PC-9 (cell line): ENCODE results near the gene SLC6A6. TPM values are rescaled to one million over a fixed set of nuclear protein-coding genes. Genes with fewer than 3 reads are reported as not detected.

Source experiments
- BruUV-seq: library from RNA; stranded (reverse); fragments of 400-500 nt; replicated peaks from 2 replicates; lab custom pipeline; 2021; lab: Mats Ljungman, UMichigan
- CTCF ChIA-PET: fragments of 300-600 bp; sonication (Branson Sonifier 250); formaldehyde crosslinking; loops from one replicate; lab custom pipeline; 2022; ENCODE audit warnings: antibody characterized with exemption; lab: Charles Lee
- POLR2A ChIA-PET: fragments of 300-600 bp; sonication (Branson Sonifier 250); formaldehyde crosslinking; loops from one replicate; lab custom pipeline; 2022; ENCODE audit warnings: antibody characterized with exemption; ENCODE audit not compliant: unreplicated experiment; lab: Charles Lee
- DNase-seq, 2 experiments: peaks; one replicate each; pipeline versions ENCODE4 v3.0.0 to v3.0.0-alpha.2; 2015 to 2022; ENCODE audit warnings: mixed read lengths in 1 of 2
- H2AFZ ChIP-seq: fragments of 200-600 bp; sonication (generic); 2 replicates; pipeline ENCODE4 v1.8.1; 2017; ENCODE audit warnings: antibody characterized with exemption
- H3F3A ChIP-seq: fragments of 200-600 bp; sonication (generic); 2 replicates; pipeline ENCODE4 v1.8.1; 2017; ENCODE audit warnings: antibody characterized with exemption, mild to moderate bottlenecking, low read depth; ENCODE audit not compliant: insufficient read depth
- H3K27ac ChIP-seq: fragments of 200-600 bp; sonication (generic); 2 replicates; pipeline ENCODE4 v1.6.1; 2016; ENCODE audit warnings: mixed run types
- H3K27me3 ChIP-seq: fragments of 200-600 bp; sonication (generic); 2 replicates; pipeline ENCODE4 v1.6.1; 2016; ENCODE audit warnings: low read depth, mixed run types; ENCODE audit not compliant: insufficient read depth
- H3K36me3 ChIP-seq: fragments of 200-600 bp; sonication (generic); 2 replicates; pipeline ENCODE4 v1.6.1; 2016; ENCODE audit warnings: low read depth, mixed run types
- H3K4me1 ChIP-seq: fragments of 200-600 bp; sonication (generic); replicated peaks from 2 replicates; pipeline ENCODE4 v1.6.1; 2016; ENCODE audit warnings: mixed run types; ENCODE audit not compliant: insufficient read depth
- H3K4me2 ChIP-seq: fragments of 200-600 bp; sonication (generic); 2 replicates; pipeline ENCODE4 v1.6.1; 2017; ENCODE audit warnings: mixed run types
- H3K4me3 ChIP-seq: fragments of 200-600 bp; sonication (generic); 2 replicates; pipeline ENCODE4 v1.6.1; 2016; ENCODE audit warnings: mixed run types
- H3K79me2 ChIP-seq: fragments of 200-600 bp; sonication (generic); 2 replicates; pipeline ENCODE4 v1.6.1; 2017; ENCODE audit warnings: low read depth, mixed run types
- H3K9me2 ChIP-seq: fragments of 200-600 bp; sonication (generic); 2 replicates; pipeline ENCODE4 v1.8.1; 2017; ENCODE audit warnings: mild to moderate bottlenecking; ENCODE audit not compliant: insufficient read depth
- H3K9me3 ChIP-seq: fragments of 200-600 bp; sonication (generic); 2 replicates; pipeline ENCODE4 v1.8.1; 2016; ENCODE audit warnings: low read depth; ENCODE audit not compliant: insufficient read depth
- H4K20me1 ChIP-seq: fragments of 200-600 bp; sonication (generic); 2 replicates; pipeline ENCODE4 v1.8.1; 2017; ENCODE audit not compliant: insufficient read depth
- EZH2 ChIP-seq: fragments of 200-600 bp; sonication (generic); IDR thresholded peaks from 2 replicates; pipeline ENCODE4 v1.8.0; 2017; ENCODE audit warnings: antibody characterized with exemption, low read depth
- intact Hi-C: fragments of 100-400 bp; cut with micrococcal nuclease; formaldehyde crosslinking; loops from one replicate; pipeline ENCODE4 v1.10.0; 2022; ENCODE audit not compliant: unreplicated experiment
- total RNA-seq: library from RNA; stranded (reverse); gene quantifications from 2 replicates; pipeline ENCODE4 v1.2.3, GENCODE V29; 2021
- TF ChIP-seq, protein P1 (sequence below): fragments of 200-600 bp; sonication (generic); conservative IDR thresholded peaks from 2 replicates; pipeline ENCODE4 v1.6.1; 2017; ENCODE audit warnings: mixed run types, antibody characterized with exemption, mild to moderate bottlenecking, moderate library complexity

SLC6A6 gene
- total RNA-seq, 1 experiment from 2014 or later = 122 TPM

DNA sequence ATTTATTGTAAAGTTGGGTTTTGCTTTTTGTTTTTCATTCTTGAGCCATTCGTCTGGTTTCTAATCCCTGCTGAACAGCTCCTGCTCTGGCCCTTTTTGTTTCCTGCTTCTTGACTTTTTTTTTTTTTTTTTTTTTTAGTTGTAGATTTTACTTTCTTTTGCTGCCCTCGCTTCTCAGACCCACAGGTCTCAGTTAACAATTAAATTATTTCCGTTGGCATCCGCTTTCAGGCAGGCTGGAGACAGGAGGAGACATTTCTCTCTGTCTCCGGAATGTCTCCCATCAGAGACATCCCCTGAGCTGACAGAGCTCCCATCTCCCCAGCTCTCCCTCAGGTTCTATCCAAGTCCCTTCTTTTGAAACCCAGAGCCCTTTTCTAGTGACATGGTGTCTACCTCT lies 68.6 kb downstream of the SLC6A6 start:
- Histone ChIP-seq H3K36me3 (peaks cover 6% of the 10 kb centered on the region; the same call in 1 of the 2 replicates), H3K79me2 (no peaks in the 10 kb centered on the region), H2AFZ (no peak overlapping the region), H3K27ac (no peak overlapping the region), H3K9me2 (no peaks in the 10 kb centered on the region), H3K4me3 (no peak overlapping the region), H4K20me1 (no peaks in the 10 kb centered on the region; the same call in 1 of the 2 replicates), H3F3A (peaks cover 21% of the 10 kb centered on the region), H3K27me3 (no peaks in the 10 kb centered on the region), H3K9me3 (no peaks in the 10 kb centered on the region), H3K4me1 (peaks cover 14% of the 10 kb centered on the region), H3K4me2 (no peak overlapping the region)
- ChIA-PET CTCF (no interaction called here), POLR2A (interaction anchor here (0.7 kb wide), 1 partner anchor 23 kb away, joined by 13 read pairs; no protein-coding TSS in a partner anchor)
- BruUV-seq = no TSS peak
- DNase-seq = no peak
- no peak for TF ChIP-seq EZH2
- TF ChIP-seq, protein P1, sequence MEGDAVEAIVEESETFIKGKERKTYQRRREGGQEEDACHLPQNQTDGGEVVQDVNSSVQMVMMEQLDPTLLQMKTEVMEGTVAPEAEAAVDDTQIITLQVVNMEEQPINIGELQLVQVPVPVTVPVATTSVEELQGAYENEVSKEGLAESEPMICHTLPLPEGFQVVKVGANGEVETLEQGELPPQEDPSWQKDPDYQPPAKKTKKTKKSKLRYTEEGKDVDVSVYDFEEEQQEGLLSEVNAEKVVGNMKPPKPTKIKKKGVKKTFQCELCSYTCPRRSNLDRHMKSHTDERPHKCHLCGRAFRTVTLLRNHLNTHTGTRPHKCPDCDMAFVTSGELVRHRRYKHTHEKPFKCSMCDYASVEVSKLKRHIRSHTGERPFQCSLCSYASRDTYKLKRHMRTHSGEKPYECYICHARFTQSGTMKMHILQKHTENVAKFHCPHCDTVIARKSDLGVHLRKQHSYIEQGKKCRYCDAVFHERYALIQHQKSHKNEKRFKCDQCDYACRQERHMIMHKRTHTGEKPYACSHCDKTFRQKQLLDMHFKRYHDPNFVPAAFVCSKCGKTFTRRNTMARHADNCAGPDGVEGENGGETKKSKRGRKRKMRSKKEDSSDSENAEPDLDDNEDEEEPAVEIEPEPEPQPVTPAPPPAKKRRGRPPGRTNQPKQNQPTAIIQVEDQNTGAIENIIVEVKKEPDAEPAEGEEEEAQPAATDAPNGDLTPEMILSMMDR = no peak
- intact Hi-C loops = no loop called here

DNA sequence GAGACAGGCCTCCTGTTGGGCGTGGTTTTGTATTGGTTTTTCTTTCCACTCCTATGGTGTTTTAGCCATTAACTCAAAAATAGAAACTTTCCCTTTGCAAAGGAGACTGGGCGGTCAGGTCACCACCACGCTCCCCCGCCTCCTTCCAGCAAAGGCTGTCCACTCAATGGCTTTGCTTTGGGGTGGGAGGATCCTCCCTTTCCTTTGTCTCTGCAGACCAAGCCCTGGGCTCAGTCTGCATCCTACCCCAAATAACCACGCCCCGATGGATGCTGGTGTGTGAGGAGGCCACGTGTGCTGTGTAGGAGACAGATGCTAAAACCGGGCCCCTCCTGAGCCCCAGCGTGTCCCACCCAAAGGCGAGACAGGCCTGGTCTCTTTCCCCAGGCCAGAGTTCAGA lies 69.3 kb downstream of the SLC6A6 start:
- H3K9me3 ChIP-seq = no peaks in the 10 kb centered on the region
- H3K4me1 ChIP-seq = peaks cover 14% of the 10 kb centered on the region
- no peak overlapping the region for H3K4me2 ChIP-seq
- TF ChIP-seq, protein P1 = no peak
- no peak for TF ChIP-seq EZH2
- H3K4me3 ChIP-seq = no peak overlapping the region
- H3K79me2 ChIP-seq = no peaks in the 10 kb centered on the region
- H4K20me1 ChIP-seq = no peaks in the 10 kb centered on the region; the same call in 1 of the 2 replicates
- peaks cover 21% of the 10 kb centered on the region for H3F3A ChIP-seq
- H3K9me2 ChIP-seq = no peaks in the 10 kb centered on the region
- H3K27me3 ChIP-seq = no peaks in the 10 kb centered on the region
- no peak overlapping the region for H3K27ac ChIP-seq
- peaks cover 8% of the 10 kb centered on the region; the same call in 1 of the 2 replicates for H3K36me3 ChIP-seq
- no peak for DNase-seq
- ChIA-PET POLR2A (no interaction called here), CTCF (no interaction called here)
- no TSS peak for BruUV-seq
- intact Hi-C loops = no loop called here
- H2AFZ ChIP-seq = no peak overlapping the region

DNA sequence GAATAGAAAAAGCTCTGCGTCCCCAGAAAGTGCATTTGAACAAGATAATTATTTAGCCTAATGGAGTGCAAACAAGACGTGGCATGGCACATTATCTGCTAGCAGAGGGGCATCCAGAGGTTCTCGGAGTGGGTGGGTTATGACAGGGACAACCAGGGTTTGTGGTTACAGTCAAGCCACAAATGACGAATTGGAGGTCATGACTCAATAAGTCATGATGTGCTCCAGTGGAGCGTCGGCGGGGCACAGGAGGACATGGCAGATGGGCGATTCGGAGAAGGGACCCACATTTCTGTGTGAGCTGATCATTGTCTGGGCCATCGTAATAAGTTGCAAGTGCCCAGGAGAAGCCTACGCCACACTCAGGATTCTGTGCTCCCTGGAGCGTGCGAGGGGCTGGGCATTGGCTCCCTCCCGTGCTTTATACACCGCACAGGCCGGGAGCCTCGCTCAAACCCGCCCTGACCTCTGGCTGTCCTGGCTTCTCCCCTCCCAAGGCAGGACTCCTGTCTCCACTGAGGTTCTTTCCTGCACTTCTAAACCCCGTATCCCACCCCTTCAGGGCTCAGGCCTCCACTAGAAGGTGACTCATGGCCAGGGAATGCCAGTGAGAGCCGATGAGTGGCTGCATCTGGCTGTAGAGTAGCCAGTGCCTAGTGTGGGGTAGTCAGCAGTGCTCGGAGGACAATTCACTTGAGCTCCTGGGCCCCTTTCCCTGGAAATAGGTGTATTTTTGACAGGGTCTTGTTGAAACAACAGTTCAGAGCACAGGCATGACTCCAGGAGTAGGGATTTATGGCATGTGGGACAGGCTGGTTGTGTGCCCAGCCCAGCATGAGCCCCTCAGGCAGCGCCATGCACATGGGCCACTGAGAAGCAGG lies 70.3 kb downstream of the SLC6A6 start:
- ChIA-PET POLR2A (interaction anchor here (0.6 kb wide), 1 partner anchor 71 kb away, joined by 4 read pairs; no protein-coding TSS in a partner anchor), CTCF (interaction anchor here (0.7 kb wide), 1 partner anchor 623 kb away, joined by 3 read pairs; no protein-coding TSS in a partner anchor)
- TF ChIP-seq EZH2 = no peak
- TF ChIP-seq, protein P1 = no peak

More for the DNA sequence above, 70.3 kb downstream of the SLC6A6 start:
- no peaks in the 10 kb centered on the region for H3K9me3 ChIP-seq
- peaks cover 14% of the 10 kb centered on the region for H3K36me3 ChIP-seq
- DNase-seq = peak; percentile 43 to 84
- no peaks in the 10 kb centered on the region for H4K20me1 ChIP-seq
- no TSS peak for BruUV-seq
- H3K27ac ChIP-seq = no peak overlapping the region
- H2AFZ ChIP-seq = no peak overlapping the region
- peaks cover 21% of the 10 kb centered on the region for H3F3A ChIP-seq
- H3K4me2 ChIP-seq = no peak overlapping the region
- no peaks in the 10 kb centered on the region for H3K79me2 ChIP-seq
- no peaks in the 10 kb centered on the region for H3K27me3 ChIP-seq
- H3K4me3 ChIP-seq = no peak overlapping the region
- no peaks in the 10 kb centered on the region for H3K9me2 ChIP-seq
- intact Hi-C loops = no loop called here
- H3K4me1 ChIP-seq = peaks cover 14% of the 10 kb centered on the region
